Endometrial microvascular endothelial cells (primary cell): ENCODE results near the gene RASSF4. TPM values are rescaled to one million over a fixed set of nuclear protein-coding genes. Genes with fewer than 3 reads are reported as not detected.

Experiments
- in situ Hi-C: cut with HindIII; loops from 2 replicates; pipeline ENCODE4 v1.10.0; 2017; ENCODE audit warnings: low sequenced_read_pairs, low pct_unique_long_range_greater_than_20kb; ENCODE audit errors: inconsistent ontology term
- total RNA-seq: library from RNA; depleted of rRNA; stranded (reverse); fragments of >200 nt; gene quantifications from one replicate; pipeline ENCODE4 v1.2.3, GENCODE V29; 2015; ENCODE audit errors: inconsistent ontology term

RASSF4 gene
- total RNA-seq, 1 donor from 2014 or later, result 0.28 TPM

DNA sequence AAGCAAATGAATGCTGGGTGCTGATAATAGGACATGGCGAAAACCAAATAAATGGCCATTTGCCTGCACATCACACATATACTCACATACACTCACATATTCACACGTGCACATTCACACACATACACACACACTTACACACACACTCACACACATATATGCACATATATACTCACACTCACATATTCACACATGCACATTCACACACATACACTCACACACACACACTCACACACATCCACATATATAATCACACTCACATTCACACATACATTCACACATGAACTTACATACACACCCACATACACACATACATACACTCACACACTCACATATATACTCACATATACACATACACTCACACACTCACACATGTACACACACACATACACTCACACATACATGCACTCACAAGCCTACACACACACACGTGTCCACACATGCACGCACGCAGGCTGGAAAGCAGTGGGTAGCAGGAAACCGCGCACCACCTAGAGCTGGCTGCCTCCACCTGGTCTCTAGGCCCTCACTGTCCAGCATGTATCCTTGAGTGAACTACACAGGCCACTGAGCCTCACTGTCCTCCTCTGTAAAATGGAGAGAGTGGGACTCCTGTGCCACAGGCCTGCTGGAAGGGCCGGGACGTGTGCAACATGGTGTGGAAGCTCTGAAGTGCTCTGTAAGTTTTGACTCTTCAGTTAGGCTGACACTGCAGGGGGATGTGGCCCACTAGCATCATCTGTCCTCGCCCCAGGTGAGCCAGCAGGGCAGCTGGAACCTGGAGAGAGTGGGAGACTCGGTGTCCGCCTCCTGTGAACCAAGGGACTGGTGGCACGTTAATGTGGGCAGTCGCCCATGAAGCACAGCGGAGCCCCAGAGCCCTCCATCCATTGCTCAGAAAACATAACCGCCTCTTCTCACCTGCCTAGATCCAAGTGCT, 33.5 kb upstream of the RASSF4 start:
- in situ Hi-C loops, result no loop called here

GRCh38 chr10:44926751-44927351, 32.8 kb upstream of the RASSF4 start:
- in situ Hi-C loops, result no loop called here

- in situ Hi-C loops, result no loop called here
These were observed 32.2 kb upstream of the RASSF4 start for GRCh38 chr10:44927352-44927751.

DNA sequence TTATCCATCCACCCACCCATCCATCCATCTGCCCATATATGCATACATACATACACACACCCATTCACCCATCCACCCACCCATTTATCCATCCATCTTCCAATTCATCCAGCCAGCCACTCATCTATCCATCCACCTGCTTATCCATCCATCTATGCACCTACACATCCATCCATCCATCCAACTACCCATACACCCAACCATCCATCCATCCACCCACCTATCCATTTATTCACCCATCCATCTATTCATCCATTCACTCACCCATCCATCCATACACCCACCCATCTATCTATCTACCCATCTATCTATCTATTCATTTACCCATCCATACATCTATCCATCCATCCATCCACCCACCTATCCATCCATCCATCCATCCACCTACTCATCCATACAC, 31.1 kb upstream of the RASSF4 start:
- in situ Hi-C loops, result no loop called here

DNA sequence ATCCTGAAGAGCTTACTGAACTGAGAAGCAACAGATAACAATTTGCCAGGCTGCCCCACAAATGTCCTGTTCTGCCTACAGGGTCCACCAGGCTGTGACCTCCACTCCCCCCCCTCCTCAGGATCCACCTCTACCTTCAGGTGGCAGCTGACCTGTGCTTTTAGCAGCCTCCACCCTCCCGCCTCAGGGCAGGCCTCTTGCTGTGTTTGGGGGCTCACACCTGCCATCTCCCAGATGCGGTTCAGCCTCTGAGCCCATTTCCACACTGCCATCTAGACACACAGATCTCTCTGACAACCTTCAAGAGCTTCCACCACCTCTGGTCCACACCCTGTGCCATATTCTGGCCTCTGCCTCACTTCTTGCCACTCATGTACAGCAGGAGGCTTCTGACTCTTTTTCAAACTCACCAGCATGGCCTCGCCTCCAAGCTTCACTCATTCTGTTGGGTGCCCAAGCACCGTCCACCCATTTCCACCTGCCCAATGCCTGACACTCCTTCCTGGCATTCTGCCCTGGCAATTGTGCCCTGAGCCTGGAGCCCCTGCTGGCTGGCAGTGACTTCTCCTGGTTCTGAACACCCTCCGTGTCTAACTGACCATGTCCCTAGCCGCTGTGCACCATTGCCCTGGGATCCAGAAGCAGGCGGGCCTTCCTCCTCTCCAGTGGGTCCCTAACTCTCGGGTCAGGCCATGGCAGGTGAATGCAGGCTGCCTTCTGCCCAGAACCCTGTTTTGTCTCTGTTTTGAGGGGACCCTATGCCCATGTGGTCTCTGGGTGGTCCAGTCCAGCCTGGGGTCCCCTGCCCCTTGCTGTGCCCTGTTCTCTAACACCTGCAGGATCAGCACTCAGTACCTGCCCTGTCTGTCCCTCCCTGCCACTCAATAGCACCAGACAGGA, 30.0 kb upstream of the RASSF4 start:
- in situ Hi-C loops, result no loop called here

DNA sequence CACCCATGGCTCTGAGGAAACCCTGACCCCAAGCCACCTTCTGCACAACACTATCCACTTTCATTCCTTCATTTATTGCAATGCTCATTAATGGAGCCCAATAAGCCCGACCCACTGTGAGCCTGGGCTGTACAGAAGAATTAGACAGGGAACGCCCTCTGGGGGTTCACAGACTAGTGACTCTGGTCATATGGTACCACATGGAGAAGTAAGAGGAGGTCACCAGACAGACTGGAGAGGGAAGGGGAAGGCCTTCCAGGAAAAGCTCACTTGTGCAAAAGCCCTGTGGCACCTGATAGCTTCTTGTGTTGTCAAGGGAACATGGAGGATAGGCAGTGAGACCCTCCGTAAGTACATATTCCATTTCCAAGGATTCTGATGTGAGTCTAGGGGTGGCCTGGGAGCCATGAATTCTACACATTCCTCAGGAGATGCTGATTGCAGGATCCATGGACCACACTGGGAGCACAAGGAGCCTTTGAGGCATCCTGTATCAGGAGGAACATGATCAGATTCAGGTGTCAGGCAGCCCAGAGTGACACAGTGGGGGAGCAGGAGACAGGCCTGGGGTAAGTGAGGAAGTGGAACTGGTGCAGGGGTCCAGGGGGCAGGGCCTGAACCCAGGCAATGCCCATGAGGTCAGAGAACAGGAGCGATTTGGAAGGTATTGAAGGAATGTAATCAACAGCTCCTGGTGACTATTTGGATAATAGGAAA, 28.5 kb upstream of the RASSF4 start:
- in situ Hi-C loops, result no loop called here

GRCh38 chr10:44931621-44932516, 27.7 kb upstream of the RASSF4 start:
- in situ Hi-C loops, result no loop called here

GRCh38 chr10:44932517-44933450, 26.8 kb upstream of the RASSF4 start:
- in situ Hi-C loops, result no loop called here

- in situ Hi-C loops, result no loop called here
These were observed 25.9 kb upstream of the RASSF4 start for GRCh38 chr10:44933451-44934321.

GRCh38 chr10:44934416-44935200, 25.0 kb upstream of the RASSF4 start:
- in situ Hi-C loops, result no loop called here

- in situ Hi-C loops, result no loop called here
These were observed 24.2 kb upstream of the RASSF4 start for GRCh38 chr10:44935201-44935965.

DNA sequence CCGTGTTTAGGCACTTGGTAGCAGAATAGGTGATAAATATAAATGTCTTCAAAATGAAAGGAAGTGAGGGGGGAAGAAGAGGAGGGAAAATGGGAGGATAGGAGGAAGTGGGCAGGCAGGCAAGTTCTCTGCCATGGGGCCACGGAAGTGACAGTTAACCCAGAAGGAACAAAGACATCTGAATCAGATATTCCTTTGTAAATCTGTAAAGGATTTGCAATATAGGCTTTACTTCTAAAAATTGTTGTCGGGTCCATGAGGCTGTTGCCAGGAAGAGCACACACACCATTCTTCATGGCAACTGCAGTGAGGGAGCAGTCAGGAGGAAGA, 23.7 kb upstream of the RASSF4 start:
- in situ Hi-C loops, result no loop called here

DNA sequence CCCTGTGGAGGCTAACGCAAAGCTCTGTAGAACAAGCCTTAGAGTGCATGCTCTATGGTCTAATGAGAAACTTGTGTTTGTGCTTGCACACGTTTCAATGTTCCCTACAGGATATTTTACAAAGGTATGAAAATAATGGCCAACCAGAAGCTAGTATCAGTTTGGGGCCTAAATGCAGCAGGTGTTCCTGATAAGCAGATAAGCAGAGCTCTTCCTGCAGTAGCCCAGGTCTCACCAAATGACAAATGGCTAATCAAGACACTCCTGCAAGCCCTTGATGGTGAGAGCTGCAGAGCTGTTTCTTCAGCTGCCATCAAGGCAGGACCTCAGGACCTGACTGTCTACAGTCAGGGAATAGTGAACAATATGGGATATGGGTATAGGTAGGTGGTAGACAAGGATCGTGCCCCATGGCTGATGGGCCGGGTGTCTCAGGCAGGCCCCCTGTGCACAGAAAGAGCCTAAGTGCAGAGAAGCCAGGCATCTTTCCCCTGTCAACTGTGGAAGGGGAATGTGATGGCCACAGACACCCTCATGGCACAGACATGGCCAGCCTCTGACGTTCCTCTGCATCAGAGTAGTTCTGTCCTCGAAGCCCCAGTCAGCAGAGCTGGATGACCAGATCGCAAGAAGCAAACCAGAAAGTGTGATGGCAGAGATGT, 23.2 kb upstream of the RASSF4 start:
- in situ Hi-C loops, result no loop called here
